Liver (tissue), 9 donors: ENCODE results near the gene PTPRN2. TPM values are rescaled to one million over a fixed set of nuclear protein-coding genes. Genes with fewer than 3 reads are reported as not detected.

ENCODE experiments used
- DNase-seq: peaks from one replicate; pipeline ENCODE4 v3.0.0-alpha.2; 2017; ENCODE audit warnings: low spot score
- H3K27ac ChIP-seq, 2 donors: one replicate each; pipeline ENCODE4 v1.7.0; 2013; ENCODE audit warnings: inconsistent platforms in 2 of 2, low read length in 2 of 2, control low read depth in 1 of 2, low read depth in 1 of 2, mild to moderate bottlenecking in 1 of 2
- H3K27me3 ChIP-seq, 4 donors: one replicate each; pipeline versions ENCODE4 v1.6.1 to v1.7.0; 2013; ENCODE audit warnings: low read length in 3 of 4, inconsistent platforms in 1 of 4, mild to moderate bottlenecking in 1 of 4, moderate library complexity in 1 of 4; ENCODE audit not compliant: control insufficient read depth in 4 of 4, insufficient read depth in 4 of 4
- H3K36me3 ChIP-seq, 4 donors: one replicate each; pipeline versions ENCODE4 v1.6.1 to v1.7.0; 2013; ENCODE audit warnings: low read length in 3 of 4, mild to moderate bottlenecking in 3 of 4, low read depth in 1 of 4, moderate library complexity in 1 of 4; ENCODE audit not compliant: control insufficient read depth in 4 of 4, insufficient read depth in 3 of 4
- H3K4me1 ChIP-seq, 4 donors: one replicate each; pipeline versions ENCODE4 v1.6.1 to v1.7.0; 2013; ENCODE audit warnings: low read length in 3 of 4, mild to moderate bottlenecking in 3 of 4, moderate library complexity in 1 of 4; ENCODE audit not compliant: control insufficient read depth in 4 of 4, insufficient read depth in 4 of 4
- H3K4me3 ChIP-seq, 3 donors: one replicate each; pipeline versions ENCODE4 v1.6.1 to v1.7.0; 2013; ENCODE audit warnings: low read length in 3 of 3, control low read depth in 1 of 3, low read depth in 1 of 3, mild to moderate bottlenecking in 1 of 3
- H3K9ac ChIP-seq, 2 donors: one replicate each; pipeline ENCODE4 v1.7.0; 2013; ENCODE audit warnings: low read length in 2 of 2, mild to moderate bottlenecking in 2 of 2, moderate library complexity in 2 of 2, control low read depth in 1 of 2, low read depth in 1 of 2
- H3K9me3 ChIP-seq, 4 donors: one replicate each; pipeline versions ENCODE4 v1.6.1 to v1.7.0; 2013; ENCODE audit warnings: low read length in 3 of 4; ENCODE audit not compliant: control insufficient read depth in 4 of 4
- ATF3 ChIP-seq: IDR thresholded peaks from 2 replicates; pipeline ENCODE4 v1.6.1; 2016; ENCODE audit warnings: antibody characterized with exemption
- CTCF ChIP-seq: fragments of 150-350 bp; IDR thresholded peaks from 2 replicates; pipeline ENCODE4 v1.5.1; 2017; ENCODE audit warnings: improper control_type of control experiment, low read depth, low read length; ENCODE audit not compliant: missing input control
- HNF4A ChIP-seq, 2 donors: conservative IDR thresholded peaks; 2 replicates each; pipeline ENCODE4 v1.6.1; 2016; ENCODE audit warnings: antibody characterized with exemption in 2 of 2, mild to moderate bottlenecking in 2 of 2
- JUND ChIP-seq, 2 donors: IDR thresholded peaks; 2 replicates each; pipeline ENCODE4 v1.6.1; 2016; ENCODE audit warnings: antibody characterized with exemption in 2 of 2
- MAX ChIP-seq: IDR thresholded peaks from 2 replicates; pipeline ENCODE4 v1.6.1; 2016; ENCODE audit warnings: antibody characterized with exemption
- NR2F2 ChIP-seq: IDR thresholded peaks from 2 replicates; pipeline ENCODE4 v1.6.1; 2016; ENCODE audit warnings: antibody characterized with exemption
- REST ChIP-seq: IDR thresholded peaks from 2 replicates; pipeline ENCODE4 v1.6.1; 2016; ENCODE audit warnings: antibody characterized with exemption, mild to moderate bottlenecking
- RXRA ChIP-seq, 2 donors: IDR thresholded peaks; 2 replicates each; pipeline ENCODE4 v1.6.1; 2017 to 2018; ENCODE audit warnings: antibody characterized with exemption in 2 of 2, mild to moderate bottlenecking in 1 of 2
- SP1 ChIP-seq: IDR thresholded peaks from 2 replicates; pipeline ENCODE4 v1.6.1; 2018; ENCODE audit warnings: antibody characterized with exemption, mild to moderate bottlenecking
- TAF1 ChIP-seq: conservative IDR thresholded peaks from 2 replicates; pipeline ENCODE4 v1.6.1; 2016; ENCODE audit warnings: antibody characterized with exemption, mild to moderate bottlenecking
- ZBTB33 ChIP-seq: IDR thresholded peaks from 2 replicates; pipeline ENCODE4 v1.6.1; 2016; ENCODE audit warnings: antibody characterized with exemption
- WGBS: extraction: QIAGEN DNeasy Blood & Tissue Kit; methylation state at CpG from one replicate; pipeline ENCODE4 v1.1.7; 2013; 5-methylcytosine and 5-hydroxymethylcytosine counted together
- polyA plus RNA-seq, 2 donors: library from polyadenylated mRNA; stranded (reverse) in 1 of 2; unstranded in 1 of 2; fragments of 200-250 nt in 1 of 2; fragments of >200 nt in 1 of 2; fragmentation: Nextera tagmentation in 1 of 2; extraction: Ambion mirVana in 1 of 2; gene quantifications; one replicate each; pipeline versions ENCODE4 v1.2.1 to v1.2.3, GENCODE V29; 2013 to 2015
- total RNA-seq, 2 donors: library from RNA; depleted of rRNA; stranded (reverse); fragments of >200 nt; gene quantifications; one replicate each; pipeline ENCODE4 v1.2.3, GENCODE V29; 2014
- donor health status: healthy.
- donor health status: healthy.
- donor health status: healthy.
- donor health status: healthy.
- donor health status: healthy.

The PTPRN2 gene
- total and polyA plus RNA-seq, 4 donors, result 0.75 to 1.9 (median 1.1) TPM

GRCh38 chr7:157538735-157539134 is 1048.9 kb downstream of the PTPRN2 start:
- Histone ChIP-seq H3K27me3 (peaks cover 0 to 4% (median 0%) of the 10 kb centered on the region in 4 donors), H3K36me3 (no peaks in the 10 kb centered on the region), H3K27ac (no peak overlapping the region), H3K4me3 (no peak overlapping the region), H3K9me3 (no peaks in the 10 kb centered on the region), H3K4me1 (no peaks in the 10 kb centered on the region), H3K9ac (no peak overlapping the region)
- TF ChIP-seq ATF3 (no peak), MAX (no peak), RXRA (IDR thresholded peaks at IDR 0.05) (no peak), NR2F2 (no peak)
- no peak for DNase-seq
- WGBS, result 94% methylated on average over 10 of the region's 10 CpGs

GRCh38 chr7:157538321-157538720 is 1049.3 kb downstream of the PTPRN2 start:
- no peak for DNase-seq
- Histone ChIP-seq H3K27ac (no peak overlapping the region), H3K36me3 (no peaks in the 10 kb centered on the region), H3K9me3 (no peaks in the 10 kb centered on the region), H3K27me3 (peaks cover 0 to 4% (median 0%) of the 10 kb centered on the region in 4 donors), H3K4me3 (no peak overlapping the region), H3K9ac (no peak overlapping the region), H3K4me1 (no peaks in the 10 kb centered on the region)
- WGBS, result 91% methylated on average over 11 of the region's 11 CpGs
- TF ChIP-seq NR2F2, result no peak

- no peak for TF ChIP-seq REST
- H3K9ac ChIP-seq, result no peak overlapping the region
- H3K4me1 ChIP-seq, result no peaks in the 10 kb centered on the region
- DNase-seq, result no peak
- H3K27ac ChIP-seq, result no peak overlapping the region
- H3K9me3 ChIP-seq, result peaks cover 0 to 6% (median 2%) of the 10 kb centered on the region in 4 donors
- no peaks in the 10 kb centered on the region for H3K36me3 ChIP-seq
- 95% methylated on average over 5 of the region's 5 CpGs for WGBS
- H3K27me3 ChIP-seq, result peaks cover 0 to 4% (median 0%) of the 10 kb centered on the region in 4 donors
- no peak overlapping the region for H3K4me3 ChIP-seq
Observed at GRCh38 chr7:157537056-157537455, 1050.6 kb downstream of the PTPRN2 start.

- Histone ChIP-seq H3K36me3 (no peaks in the 10 kb centered on the region), H3K9ac (no peak overlapping the region), H3K27me3 (no peaks in the 10 kb centered on the region), H3K9me3 (peaks cover 0 to 7% (median 3%) of the 10 kb centered on the region in 4 donors), H3K4me3 (no peak overlapping the region), H3K4me1 (no peaks in the 10 kb centered on the region), H3K27ac (no peak overlapping the region)
- no peak for DNase-seq
- 90% methylated on average over 3 of the region's 3 CpGs for WGBS
- TF ChIP-seq SP1 (no peak), MAX (no peak), HNF4A (conservative IDR thresholded peaks at IDR 0.05) (no peak), RXRA (IDR thresholded peaks at IDR 0.05) (no peak), NR2F2 (no peak), CTCF (no peak), JUND (IDR thresholded peaks at IDR 0.05) (no peak), ZBTB33 (no peak), TAF1 (no peak)
Observed at GRCh38 chr7:157532068-157532467, 1055.6 kb downstream of the PTPRN2 start.
